Measurements from ENCODE around the gene MOV10L1.
"Not testable (repeated sequence)": the region's sequence is repeated elsewhere in the genome, so short reads cannot be mapped to it uniquely, and the experiment has no call there.

The MOV10L1 gene

GRCh38 chr22:50192436-50193204 is 102.8 kb downstream of the MOV10L1 start:
- no peak for DNase-seq

- DNase-seq: no peak
Measured at GRCh38 chr22:50193621-50194020, 103.8 kb downstream of the MOV10L1 start.

- DNase-seq: no peak
Measured at GRCh38 chr22:50194037-50194805, 104.4 kb downstream of the MOV10L1 start.

- no peak for DNase-seq
Measured at GRCh38 chr22:50196256-50196655, 106.5 kb downstream of the MOV10L1 start.

GRCh38 chr22:50197000-50197800 is 107.4 kb downstream of the MOV10L1 start:
- DNase-seq: no peak

- DNase-seq: no peak
Measured at GRCh38 chr22:50197856-50198623, 108.2 kb downstream of the MOV10L1 start.

- no peak for DNase-seq
Measured at GRCh38 chr22:50198624-50199017, 108.8 kb downstream of the MOV10L1 start.

GRCh38 chr22:50199251-50199721 is 109.5 kb downstream of the MOV10L1 start:
- no peak for DNase-seq

- DNase-seq: no peak
Measured at GRCh38 chr22:50199829-50200460, 110.1 kb downstream of the MOV10L1 start.

- DNase-seq: peak; percentile 88
Measured at GRCh38 chr22:50200461-50201190, 110.8 kb downstream of the MOV10L1 start, which contains the start of gene SELENOO. Gene SELENOO, plus strand, starts transcription at chr22:50201011. Its CDS starts 26 bp downstream, at chr22:50201037.

- DNase-seq: no peak
Measured at GRCh38 chr22:50201191-50202129, 111.7 kb downstream of the MOV10L1 start.

GRCh38 chr22:50202130-50202666 is 112.4 kb downstream of the MOV10L1 start:
- no peak for DNase-seq

GRCh38 chr22:50203288-50203687 is 113.5 kb downstream of the MOV10L1 start:
- no peak for DNase-seq

- DNase-seq: no peak
Measured at GRCh38 chr22:50204571-50204970, 114.8 kb downstream of the MOV10L1 start.

- DNase-seq: not testable (repeated sequence)
Measured at GRCh38 chr22:50204998-50205397, 115.2 kb downstream of the MOV10L1 start.

- DNase-seq: no peak
Measured at GRCh38 chr22:50205781-50206569, 116.2 kb downstream of the MOV10L1 start.

- peak; percentile 54 for DNase-seq
Measured at GRCh38 chr22:50206599-50206998, 116.8 kb downstream of the MOV10L1 start.

- DNase-seq: no peak
Measured at GRCh38 chr22:50207383-50208140, 117.8 kb downstream of the MOV10L1 start.
